GM21526 (cell line): ENCODE results near the gene ZDHHC14.
"Not testable (repeated sequence)": the region's sequence is repeated elsewhere in the genome, so short reads cannot be mapped to it uniquely, and the experiment has no call there.

Source experiments
- ATAC-seq: cut with Tn5 transposase; IDR thresholded peaks from one replicate; pipeline ENCODE4 v1.9.1; 2021; ENCODE audit warnings: moderate library complexity; ENCODE audit not compliant: unreplicated experiment, low FRiP score

The ZDHHC14 gene

DNA sequence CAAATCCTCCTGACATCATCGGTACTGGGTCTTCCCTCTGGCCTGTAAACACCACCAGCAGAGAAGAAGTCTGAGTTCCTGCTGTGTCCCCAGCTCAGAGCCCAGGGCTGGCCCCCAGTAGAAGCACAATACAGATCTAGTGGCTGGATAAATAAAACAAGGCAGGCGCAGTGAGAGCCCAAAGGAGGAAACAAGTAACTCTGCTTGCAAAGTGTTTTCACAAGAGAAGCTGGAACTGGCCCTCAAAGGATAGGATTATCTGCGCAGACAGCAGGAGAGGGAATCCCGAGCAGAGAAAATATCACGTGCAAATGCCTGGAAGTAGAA, 205.1 kb downstream of the ZDHHC14 start:
- no peak for ATAC-seq

- no peak for ATAC-seq
These were observed 205.6 kb downstream of the ZDHHC14 start for GRCh38 chr6:157586476-157587126.

GRCh38 chr6:157587127-157587926, 206.3 kb downstream of the ZDHHC14 start:
- no peak for ATAC-seq

- not testable (repeated sequence) for ATAC-seq
These were observed 209.7 kb downstream of the ZDHHC14 start for GRCh38 chr6:157590654-157591053.

GRCh38 chr6:157592541-157592940, 211.6 kb downstream of the ZDHHC14 start:
- ATAC-seq, result no peak

GRCh38 chr6:157592980-157593379, 212.0 kb downstream of the ZDHHC14 start:
- no peak for ATAC-seq

- ATAC-seq, result no peak
These were observed 212.6 kb downstream of the ZDHHC14 start for GRCh38 chr6:157593596-157593995.

DNA sequence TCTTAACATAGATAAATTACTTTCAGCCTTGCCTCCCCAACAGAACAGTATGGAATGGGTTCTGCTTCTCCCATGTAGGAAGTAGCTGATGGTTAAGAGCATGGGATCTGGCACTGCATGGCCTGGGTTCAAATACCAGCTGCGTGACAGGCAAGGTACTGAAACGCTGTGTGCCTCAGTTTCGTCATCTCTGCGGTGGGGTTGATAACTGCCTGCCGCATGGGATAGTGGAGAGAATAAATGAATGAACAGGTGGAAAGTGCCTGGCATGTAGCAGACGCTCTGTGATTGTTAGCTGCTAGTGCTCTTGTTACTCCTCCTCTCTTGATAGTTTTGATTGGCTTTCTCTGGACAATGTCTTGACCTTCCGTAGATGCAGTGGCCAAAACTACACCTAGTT, 213.3 kb downstream of the ZDHHC14 start:
- no peak for ATAC-seq

DNA sequence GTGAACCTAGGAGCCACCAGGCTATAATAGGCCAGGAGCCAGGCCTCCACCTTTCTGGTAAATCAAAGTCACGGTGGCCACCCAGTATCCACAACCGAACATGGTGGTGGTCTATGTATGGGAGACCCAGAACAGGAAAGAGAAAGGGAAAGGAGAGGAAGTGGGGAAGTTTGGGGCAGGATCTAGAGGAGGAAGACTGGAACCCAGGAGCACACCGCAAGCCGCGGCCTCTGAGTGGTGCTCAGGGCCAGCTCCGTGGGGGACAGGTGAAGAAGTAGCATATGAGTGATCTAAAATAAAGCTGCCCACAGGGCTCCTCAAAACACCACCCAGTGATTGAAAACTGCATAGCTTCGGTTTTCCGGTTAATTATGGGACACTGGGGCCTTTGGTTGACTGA, 214.8 kb downstream of the ZDHHC14 start:
- ATAC-seq, result no peak

- ATAC-seq, result no peak
These were observed 215.5 kb downstream of the ZDHHC14 start for GRCh38 chr6:157596461-157596860.

DNA sequence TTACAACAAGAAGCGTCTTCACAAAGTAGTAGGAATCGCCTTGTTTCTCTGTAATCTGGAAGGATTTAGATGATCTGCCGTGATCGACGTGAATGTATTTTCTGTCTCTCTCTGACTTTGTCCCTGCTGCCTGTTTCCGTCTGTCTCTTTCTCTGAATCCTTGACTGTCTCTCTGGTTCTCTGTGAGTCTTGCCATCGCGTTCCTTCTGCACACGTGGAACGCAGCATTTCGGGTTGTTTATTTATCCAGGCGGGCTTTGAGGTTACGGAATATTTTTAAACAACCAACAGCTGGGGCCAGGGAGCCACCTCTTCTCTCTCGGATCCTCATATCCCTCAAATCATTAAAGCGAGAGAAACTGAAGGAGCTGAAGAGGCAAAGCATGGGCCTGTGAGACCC, 215.9 kb downstream of the ZDHHC14 start:
- ATAC-seq, result no peak

GRCh38 chr6:157597461-157598312, 216.7 kb downstream of the ZDHHC14 start:
- ATAC-seq, result no peak

DNA sequence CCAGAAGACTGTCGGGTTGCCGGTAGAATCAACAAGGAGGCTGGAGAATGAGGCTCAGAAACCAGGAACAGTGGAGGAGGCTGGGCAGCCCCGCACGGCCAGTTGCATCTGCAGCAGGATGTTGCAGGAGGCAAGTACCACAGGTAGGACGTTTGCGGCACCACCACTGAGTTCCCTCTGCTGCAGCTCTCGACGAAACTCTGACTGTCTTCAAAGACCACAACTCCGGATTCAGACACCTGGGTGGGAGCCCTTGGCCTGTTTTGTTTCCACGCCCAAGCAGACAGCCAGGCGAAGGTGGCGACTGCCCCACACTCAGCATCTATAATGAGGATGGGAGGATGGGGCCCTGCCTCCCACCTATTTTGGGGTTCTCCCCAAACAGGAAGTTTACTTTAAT, 218.2 kb downstream of the ZDHHC14 start:
- no peak for ATAC-seq

- no peak for ATAC-seq
These were observed 219.8 kb downstream of the ZDHHC14 start for GRCh38 chr6:157600807-157601206.

- ATAC-seq, result no peak
These were observed 221.7 kb downstream of the ZDHHC14 start for GRCh38 chr6:157602521-157603295.

DNA sequence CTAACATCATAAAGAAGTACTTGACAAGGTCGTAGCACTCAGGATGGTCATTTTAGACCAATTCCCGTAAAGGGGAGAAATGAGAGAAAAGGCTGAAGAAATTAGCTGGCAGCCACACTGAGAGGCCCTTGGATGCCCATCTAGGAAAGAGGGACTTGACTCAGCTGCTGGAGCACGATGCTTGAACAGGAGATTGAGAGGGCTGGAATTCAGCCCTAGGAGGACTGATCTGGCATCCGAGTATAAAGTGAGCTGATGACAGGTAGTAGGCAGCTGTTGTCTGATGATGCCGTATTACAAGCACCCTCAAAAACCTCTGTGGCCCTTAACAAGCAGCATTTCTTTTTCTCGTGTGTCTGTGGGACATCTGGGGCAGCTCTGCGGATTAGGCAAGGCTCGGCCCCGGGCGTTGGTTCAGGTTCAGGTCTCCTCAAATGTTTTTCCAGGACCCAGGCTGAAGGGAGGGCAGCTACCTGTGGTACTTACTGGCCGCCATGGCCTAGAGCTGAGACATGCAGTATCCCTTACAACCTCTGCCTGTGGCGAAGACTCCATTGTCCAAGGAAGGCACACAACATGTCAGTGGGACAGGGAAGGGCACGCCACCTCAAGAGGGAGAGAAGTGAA, 222.4 kb downstream of the ZDHHC14 start:
- ATAC-seq, result no peak

GRCh38 chr6:157603971-157604370, 223.0 kb downstream of the ZDHHC14 start:
- no peak for ATAC-seq

- ATAC-seq, result no peak
These were observed 223.8 kb downstream of the ZDHHC14 start for GRCh38 chr6:157604816-157605215.

DNA sequence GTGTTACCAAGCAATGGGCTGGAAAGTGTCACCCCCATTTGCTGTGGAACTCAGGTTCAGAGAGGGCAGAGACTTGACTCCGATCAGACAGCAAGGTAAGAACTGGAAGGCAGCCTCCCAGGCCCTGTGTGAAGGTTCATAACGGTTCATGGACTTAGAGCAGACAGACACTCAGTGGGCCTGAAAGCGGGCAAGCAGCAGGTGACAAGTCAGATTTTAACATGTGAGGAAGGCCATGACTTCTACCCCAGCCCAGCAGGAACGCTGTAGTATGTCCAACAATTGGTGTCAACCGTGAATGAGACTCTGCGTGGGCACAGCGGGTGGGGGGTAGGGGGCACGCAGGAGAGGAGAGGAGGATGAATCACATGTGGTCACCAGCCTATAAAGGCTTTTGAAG, 224.5 kb downstream of the ZDHHC14 start:
- no peak for ATAC-seq

DNA sequence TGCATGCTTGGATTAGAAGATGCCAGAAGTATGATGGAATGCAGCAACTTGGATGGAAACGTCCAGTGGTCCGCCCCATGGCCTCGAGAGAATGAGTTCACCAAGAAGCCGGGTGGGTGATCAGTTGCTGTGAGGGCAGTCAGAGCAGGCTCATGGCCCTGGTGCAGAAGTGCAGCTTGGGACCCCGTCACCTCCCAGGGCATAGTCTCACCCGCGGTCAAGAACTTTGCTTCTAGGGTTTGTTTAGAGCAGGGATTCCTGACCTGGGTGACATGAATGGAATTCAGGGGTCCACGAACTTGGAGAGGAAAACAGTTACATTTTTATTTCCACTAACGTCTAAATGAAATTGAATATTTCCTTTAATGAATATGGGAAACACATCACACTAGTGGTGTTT, 225.5 kb downstream of the ZDHHC14 start:
- ATAC-seq, result no peak
